HepG2 (cell line): ENCODE results near the gene ADAMTS14. TPM values are rescaled to one million over a fixed set of nuclear protein-coding genes. Genes with fewer than 3 reads are reported as not detected.

ENCODE experiments used
- ATAC-seq: fragments of 200-7000 bp; cut with Tn5 transposase; 3 replicates; pipeline ENCODE4 v1.9.1; 2020; ENCODE audit warnings: mild to moderate bottlenecking, moderate library complexity
- BruUV-seq: library from RNA; stranded (reverse); fragments of 400-500 nt; replicated peaks from 2 replicates; lab custom pipeline; 2021; lab: Mats Ljungman, UMichigan
- CTCF ChIA-PET: fragments of 300-600 bp; formaldehyde crosslinking; extraction: SDS; loops from one replicate; lab custom pipeline; 2021; ENCODE audit warnings: low total read pairs, inconsistent platforms, low intra/inter-chr PET ratio; lab: Yijun Ruan, JAX
- POLR2A ChIA-PET: fragments of 350-600 bp; sonication (Branson Sonifier 250); formaldehyde crosslinking; loops from one replicate; lab custom pipeline; 2020; ENCODE audit warnings: antibody characterized with exemption, inconsistent platforms; lab: Yijun Ruan, JAX
- DNase-seq: peaks from one replicate; pipeline ENCODE4 v3.0.0-alpha.2; 2015; ENCODE audit warnings: low spot score
- FAIRE-seq: peaks from 3 replicates; lab custom pipeline; 2011; peaks lifted over from hg19 to GRCh38; lab: Jason Lieb, UNC
- H2AFZ ChIP-seq: one replicate; pipeline ENCODE4 v1.6.1; 2011; ENCODE audit warnings: low read length, inconsistent platforms
- H3K27ac ChIP-seq: fragments of 300-600 bp; 3 replicates; pipeline ENCODE4 v1.8.0; 2011; ENCODE audit warnings: mixed run types, mild to moderate bottlenecking, mixed read lengths, low read length, inconsistent platforms; ENCODE audit not compliant: insufficient read depth; ENCODE audit errors: extremely low read length
- H3K27me3 ChIP-seq, 2 experiments: fragments of 200-600 bp in 1 of 2; 2 replicates in 1 of 2; 3 replicates in 1 of 2; pipeline versions ENCODE4 v1.6.0 to v1.8.0; 2011; ENCODE audit warnings: low read length in 2 of 2, mild to moderate bottlenecking in 2 of 2, moderate library complexity in 2 of 2, inconsistent platforms in 1 of 2; ENCODE audit not compliant: insufficient read depth in 2 of 2, control insufficient read depth in 1 of 2
- H3K36me3 ChIP-seq, 2 experiments: fragments of 200-600 bp in 1 of 2; replicated peaks in 1 of 2; 2 replicates in 1 of 2; 3 replicates in 1 of 2; pipeline versions ENCODE4 v1.5.1 to v1.8.0; 2011; ENCODE audit warnings: low read length in 2 of 2, inconsistent platforms in 1 of 2; ENCODE audit not compliant: insufficient read depth in 2 of 2, control insufficient read depth in 1 of 2
- H3K4me1 ChIP-seq: 2 replicates; pipeline ENCODE4 v1.5.1; 2012; ENCODE audit warnings: low read length, inconsistent platforms; ENCODE audit not compliant: insufficient read depth
- H3K4me2 ChIP-seq: 2 replicates; pipeline ENCODE4 v1.6.0; 2011; ENCODE audit warnings: low read depth, low read length, inconsistent platforms
- H3K4me3 ChIP-seq, 3 experiments: fragments of 200-600 bp in 1 of 3; sonication (generic), shearing (Covaris generic) in 1 of 3; replicated peaks in 1 of 3; 2 replicates each; pipeline ENCODE4 v1.5.1; 2011 to 2016; ENCODE audit warnings: low read length in 3 of 3, inconsistent platforms in 2 of 3, low read depth in 2 of 3, mild to moderate bottlenecking in 2 of 3, control low read depth in 1 of 3, mixed read lengths in 1 of 3; ENCODE audit not compliant: insufficient read depth in 1 of 3
- H3K79me2 ChIP-seq: one replicate; pipeline ENCODE4 v1.6.1; 2011; ENCODE audit warnings: low read length, inconsistent platforms; ENCODE audit not compliant: insufficient read depth
- H3K9ac ChIP-seq: 2 replicates; pipeline ENCODE4 v1.6.0; 2011; ENCODE audit warnings: mild to moderate bottlenecking, low read depth, low read length, inconsistent platforms; ENCODE audit not compliant: insufficient read depth
- H3K9me3 ChIP-seq: 2 replicates; pipeline ENCODE4 v1.5.1; 2012; ENCODE audit warnings: mild to moderate bottlenecking, low read length
- H4K20me1 ChIP-seq: 2 replicates; pipeline ENCODE4 v1.6.0; 2011; ENCODE audit warnings: inconsistent platforms, mild to moderate bottlenecking, low read length, moderate library complexity; ENCODE audit not compliant: insufficient read depth
- ARID2 ChIP-seq: sonication (generic); formaldehyde crosslinking; IDR thresholded peaks from 2 replicates; pipeline ENCODE4 v1.8.1; 2022; ENCODE audit warnings: mild to moderate bottlenecking, missing genetic modification reagents, borderline replicate concordance
- BATF2 ChIP-seq: sonication (generic); formaldehyde crosslinking; IDR thresholded peaks from 2 replicates; pipeline ENCODE4 v1.8.0; 2022; ENCODE audit warnings: mild to moderate bottlenecking, missing genetic modification reagents, moderate library complexity
- FOSL1 ChIP-seq: sonication (generic); formaldehyde crosslinking; IDR thresholded peaks from 2 replicates; pipeline ENCODE4 v1.9.0; 2021; ENCODE audit warnings: missing genetic modification reagents, borderline replicate concordance
- FOXO1 ChIP-seq: sonication (generic); formaldehyde crosslinking; IDR thresholded peaks from 2 replicates; pipeline ENCODE4 v1.4.0; 2020; ENCODE audit warnings: missing genetic modification reagents
- FOXP1 ChIP-seq, 2 experiments: fragments of 450-650 bp in 1 of 2; IDR thresholded peaks; 2 replicates each; pipeline ENCODE4 v1.6.1; 2017 to 2018; ENCODE audit warnings: antibody characterized with exemption in 1 of 2
- MED8 ChIP-seq: sonication (generic); formaldehyde crosslinking; IDR thresholded peaks from 2 replicates; pipeline ENCODE4 v1.8.1; 2023; ENCODE audit warnings: mild to moderate bottlenecking, missing genetic modification reagents; ENCODE audit not compliant: insufficient replicate concordance
- MLLT10 ChIP-seq: sonication (generic); formaldehyde crosslinking; IDR thresholded peaks from 2 replicates; pipeline ENCODE4 v1.4.0; 2020; ENCODE audit warnings: missing genetic modification reagents
- NFIB ChIP-seq: sonication (generic); formaldehyde crosslinking; IDR thresholded peaks from 2 replicates; pipeline ENCODE4 v1.9.0; 2021; ENCODE audit warnings: missing genetic modification reagents, mild to moderate bottlenecking, borderline replicate concordance
- NFYB ChIP-seq: sonication (generic); formaldehyde crosslinking; IDR thresholded peaks from 2 replicates; pipeline ENCODE4 v1.4.0; 2020; ENCODE audit warnings: missing genetic modification reagents
- RBM39 ChIP-seq: fragments of 200-400 bp; formaldehyde crosslinking; IDR thresholded peaks from one replicate; pipeline ENCODE4 v1.6.1; 2018; ENCODE audit warnings: antibody characterized with exemption, mild to moderate bottlenecking, low read depth, low read length; ENCODE audit not compliant: poor library complexity, severe bottlenecking
- REPIN1 ChIP-seq: sonication (generic); formaldehyde crosslinking; IDR thresholded peaks from 2 replicates; pipeline ENCODE4 v1.8.0; 2022; ENCODE audit warnings: missing genetic modification reagents, low read depth, mild to moderate bottlenecking, borderline replicate concordance
- RFX3 ChIP-seq: IDR thresholded peaks from 2 replicates; pipeline ENCODE4 v1.6.1; 2016; ENCODE audit warnings: missing biosample characterization, missing genetic modification reagents
- TCF7L2 ChIP-seq: IDR thresholded peaks from 2 replicates; pipeline ENCODE4 v1.6.1; 2011; ENCODE audit warnings: mild to moderate bottlenecking, low read depth, low read length, moderate library complexity
- ZNF354B ChIP-seq: sonication (generic); formaldehyde crosslinking; IDR thresholded peaks from 2 replicates; pipeline ENCODE4 v1.8.0; 2022; ENCODE audit warnings: mild to moderate bottlenecking, missing genetic modification reagents
- ZNF414 ChIP-seq: sonication (generic); formaldehyde crosslinking; IDR thresholded peaks from 2 replicates; pipeline ENCODE4 v1.5.0; 2020; ENCODE audit warnings: missing genetic modification reagents
- ZNF460 ChIP-seq: sonication (generic); formaldehyde crosslinking; IDR thresholded peaks from 2 replicates; pipeline ENCODE4 v1.5.1; 2020; ENCODE audit warnings: missing genetic modification reagents, mild to moderate bottlenecking, borderline replicate concordance
- ZNF790 ChIP-seq: sonication (generic); formaldehyde crosslinking; IDR thresholded peaks from 2 replicates; pipeline ENCODE4 v1.8.0; 2022; ENCODE audit warnings: missing genetic modification reagents, mild to moderate bottlenecking, borderline replicate concordance
- WGBS: methylation state at CpG from one replicate; pipeline ENCODE4 v1.1.6; 2017; ENCODE audit warnings: low lambda C conversion rate; 5-methylcytosine and 5-hydroxymethylcytosine counted together
- in situ Hi-C: cut with HindIII; loops from 2 replicates; pipeline ENCODE4 v1.10.0; 2017; ENCODE audit warnings: low pct_unique_long_range_greater_than_20kb; ENCODE audit not compliant: extremely low pct_ligation_motif_present
- intact Hi-C: fragments of 100-400 bp; cut with micrococcal nuclease; formaldehyde crosslinking; loops from one replicate; pipeline ENCODE4 v1.10.0; 2022; ENCODE audit not compliant: unreplicated experiment
- polyA plus RNA-seq, 8 experiments: library from polyadenylated mRNA; depleted of rRNA in 3 of 8; stranded (reverse) in 7 of 8; unstranded in 1 of 8; fragments of >200 nt; fragmentation: Illumina TruSeq in 4 of 8; extraction: Trizol in 4 of 8; gene quantifications; 2 replicates each; pipeline versions ENCODE4 v1.2.1 to v1.2.3, GENCODE V29; 2011 to 2016; ENCODE audit warnings: low read depth in 4 of 8, missing spikeins in 1 of 8, mixed read lengths in 1 of 8; ENCODE audit not compliant: insufficient read depth in 1 of 8
- total RNA-seq, 5 experiments: library from RNA; depleted of rRNA; stranded (reverse); fragments of >200 nt; fragmentation: Illumina TruSeq; extraction: Trizol; gene quantifications; 2 replicates each; pipeline ENCODE4 v1.2.3, GENCODE V29; 2016; ENCODE audit warnings: low read depth in 1 of 5

Gene ADAMTS14
- total and polyA plus RNA-seq, 2 of the 13 experiments (the other 11 are each of a cell fraction or from before 2014, with no cell fraction given), result 0.04 to 0.07 TPM

- TF ChIP-seq ZNF414, result no peak
- TF ChIP-seq FOXO1, result no peak
Measured at GRCh38 chr10:70809726-70810125, 137.4 kb downstream of the ADAMTS14 start (continued).

GRCh38 chr10:70810967-70811366 lies 138.7 kb downstream of the ADAMTS14 start:
- no peak for ATAC-seq
- no peak overlapping the region for H3K4me2 ChIP-seq
- no peak overlapping the region for H3K4me3 ChIP-seq
- no TSS peak for BruUV-seq
- intact Hi-C loops, result no loop called here
- no peaks in the 10 kb centered on the region for H3K9me3 ChIP-seq
- in situ Hi-C loops, result no loop called here
- H3K79me2 ChIP-seq, result no peaks in the 10 kb centered on the region
- TF ChIP-seq BATF2 (CRISPR knock-in tag) (no peak), NFYB (CRISPR knock-in tag) (no peak), ZNF354B (CRISPR knock-in tag) (no peak), RBM39 (no peak), FOSL1 (CRISPR knock-in tag) (no peak), RFX3 (CRISPR knock-in tag) (no peak), MLLT10 (CRISPR knock-in tag) (no peak), FOXP1 (IDR thresholded peaks at IDR 0.05) (no peak), FOXP1 (CRISPR knock-in tag; IDR thresholded peaks at IDR 0.05) (no peak), ARID2 (CRISPR knock-in tag) (no peak), NFIB (no peak), ZNF790 (no peak), REPIN1 (CRISPR knock-in tag) (no peak), ZNF460 (CRISPR knock-in tag) (no peak), TCF7L2 (no peak), MED8 (no peak), ZNF414 (no peak)
- H3K4me1 ChIP-seq, result peaks cover 25% of the 10 kb centered on the region
- H3K9ac ChIP-seq, result no peak overlapping the region
- no peaks in the 10 kb centered on the region for H4K20me1 ChIP-seq
- ChIA-PET CTCF (no interaction called here), POLR2A (no interaction called here)
- no peak overlapping the region for H2AFZ ChIP-seq
- H3K27me3 ChIP-seq, result no peaks in the 10 kb centered on the region; a peak in 2 of 5 replicates
- no peak for DNase-seq
- H3K36me3 ChIP-seq, result no peaks in the 10 kb centered on the region
- 0% methylated on average over 1 of the region's 1 CpG for WGBS
- no peak overlapping the region for H3K27ac ChIP-seq
- FAIRE-seq, result no peak
